OCI-LY7 (cell line): Measurements from ENCODE around the gene EIF3A.

ENCODE experiments used
- CTCF ChIP-seq: fragments of 200-600 bp; sonication (generic); conservative IDR thresholded peaks from 2 replicates; pipeline ENCODE4 v1.5.1; 2014; ENCODE audit warnings: mild to moderate bottlenecking, antibody characterized with exemption, low read length, moderate library complexity, mixed read lengths
- EZH2phosphoT487 ChIP-seq: fragments of 200-600 bp; sonication (generic); IDR thresholded peaks from 2 replicates; pipeline ENCODE4 v1.6.1; 2018; ENCODE audit warnings: low read depth, borderline replicate concordance, mild to moderate bottlenecking, mixed run types, antibody characterized with exemption, low read length, moderate library complexity, mixed read lengths

- TF ChIP-seq CTCF (no peak), EZH2phosphoT487 (no peak)
Measured at GRCh38 chr10:119101366-119102098, 20.9 kb upstream of the EIF3A start.
